Measurements from ENCODE around the gene BEX5. TPM values are rescaled to one million over a fixed set of nuclear protein-coding genes. Genes with fewer than 3 reads are reported as not detected.
"Not testable (repeated sequence)": the region's sequence is repeated elsewhere in the genome, so short reads cannot be mapped to it uniquely, and the experiment has no call there.

BEX5 gene
- total and polyA plus RNA-seq, 2 donors (not counting 1 experiment from before 2014, with no cell fraction given) = 0.91 to 1.2 TPM

DNA sequence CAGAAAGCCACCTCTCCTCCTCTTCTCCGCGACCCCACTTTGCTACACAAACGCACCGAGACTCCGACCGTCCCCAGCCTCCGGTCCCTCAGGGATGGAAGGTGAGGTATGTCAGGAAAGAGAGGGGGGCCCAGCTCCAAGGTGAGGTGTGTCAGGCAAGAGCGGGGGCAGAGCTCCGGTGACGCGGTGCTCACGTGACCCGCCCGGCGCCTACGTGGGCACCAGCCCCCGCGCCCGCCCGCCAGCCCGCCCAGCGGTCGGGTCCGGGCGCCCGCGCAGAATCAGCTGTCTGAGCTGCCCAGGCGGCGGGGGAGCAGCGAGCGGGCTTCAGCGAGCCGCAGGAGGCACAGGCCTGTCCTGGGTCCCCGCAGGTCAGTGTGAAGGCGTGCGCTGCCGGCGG is 30.3 kb downstream of the BEX5 start, which contains the start of gene TCEAL2:
TCEAL2 (plus strand) TSS at position 244 of the 400 bp plus-strand sequence. CDS start 1,152 bp downstream, outside the sequence.
- WGBS (ENCODE audit: insufficient coverage) = 10% methylated on average over 2 of the region's 38 CpGs
- H3K27me3 Mint-ChIP-seq = peaks cover 23% of the 10 kb centered on the region

DNA sequence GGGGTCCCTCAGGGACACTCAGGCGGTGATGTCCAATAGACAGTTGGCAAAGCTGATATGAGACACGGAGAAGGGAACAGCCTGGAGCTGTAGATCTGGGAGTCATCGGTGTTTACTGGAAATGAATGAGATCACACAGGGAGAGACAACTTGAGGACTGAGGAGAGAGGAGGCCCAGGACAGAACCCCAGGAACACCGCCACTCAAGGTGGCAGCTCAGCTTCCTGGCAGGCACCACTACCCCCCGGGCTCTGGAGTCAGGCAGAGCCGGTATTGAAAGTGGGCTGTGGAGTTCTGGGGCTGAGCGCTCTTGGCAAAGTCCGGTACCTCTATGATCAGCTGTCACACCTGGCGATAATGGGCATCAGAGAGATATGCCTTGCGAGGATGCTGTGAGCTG is 30.8 kb downstream of the BEX5 start:
- H3K36me3 ChIP-seq (replicated peaks in 1 of 2; ENCODE audit: control extremely low read depth in 1 of 2, control insufficient read depth in 1 of 2, extremely low read depth in 1 of 2, insufficient read depth in 2 of 2, low read length in 1 of 2); H3K9ac ChIP-seq (ENCODE audit: low read length); H3K27ac ChIP-seq (ENCODE audit: low read length in 2 of 2); H4K20me1 ChIP-seq (ENCODE audit: control insufficient read depth, insufficient read depth, low read length, poor library complexity, severe bottlenecking); DNase-seq; H3K4me1 ChIP-seq (ENCODE audit: control insufficient read depth in 2 of 2, insufficient read depth in 2 of 2, low read length in 2 of 2); H2AFZ ChIP-seq (ENCODE audit: insufficient read depth, low read depth, low read length, poor library complexity, severe bottlenecking); H3K4me3 ChIP-seq (ENCODE audit: control extremely low read depth in 1 of 5, extremely low read depth in 1 of 5, insufficient read depth in 1 of 5, low read depth in 2 of 5, low read length in 4 of 5); H3K27me3 ChIP-seq (replicated peaks in 1 of 4; ENCODE audit: control extremely low read depth in 1 of 4, control insufficient read depth in 3 of 4, insufficient read depth in 4 of 4, low read length in 3 of 4); H3K79me2 ChIP-seq (ENCODE audit: control insufficient read depth, insufficient read depth, low read length); CTCF ChIA-PET; H3K27ac Mint-ChIP-seq; H3K9me3 Mint-ChIP-seq (ENCODE audit: insufficient read depth); intact Hi-C loops (cut with micrococcal nuclease); H3K9me3 ChIP-seq (ENCODE audit: control extremely low read depth in 1 of 3, control insufficient read depth in 2 of 3, insufficient read depth in 1 of 3, low read length in 2 of 3); ATAC-seq (ENCODE audit: low read depth); H3K4me1 Mint-ChIP-seq; POLR2A ChIA-PET: not testable (repeated sequence)
- 0% methylated on average over 2 of the region's 10 CpGs for WGBS (ENCODE audit: insufficient coverage)
- H3K27me3 Mint-ChIP-seq = peaks cover 23% of the 10 kb centered on the region
- peak overlapping the region; percentile 71 for H3K4me3 Mint-ChIP-seq
- H3K4me2 ChIP-seq (replicated peaks; ENCODE audit: low read depth, low read length, poor library complexity, severe bottlenecking) = peak overlapping the region; percentile 48

More for the DNA sequence above, 30.3 kb downstream of the BEX5 start, which contains the start of gene TCEAL2:
- H3K79me2 ChIP-seq (ENCODE audit: control insufficient read depth, insufficient read depth, low read length); H3K9ac ChIP-seq (ENCODE audit: low read length); H3K27ac Mint-ChIP-seq; H3K36me3 ChIP-seq (replicated peaks in 1 of 2; ENCODE audit: control extremely low read depth in 1 of 2, control insufficient read depth in 1 of 2, extremely low read depth in 1 of 2, insufficient read depth in 2 of 2, low read length in 1 of 2); H3K4me1 Mint-ChIP-seq; H3K9me3 Mint-ChIP-seq (ENCODE audit: insufficient read depth); H3K27me3 ChIP-seq (replicated peaks in 1 of 4; ENCODE audit: control extremely low read depth in 1 of 4, control insufficient read depth in 3 of 4, insufficient read depth in 4 of 4, low read length in 3 of 4); H4K20me1 ChIP-seq (ENCODE audit: control insufficient read depth, insufficient read depth, low read length, poor library complexity, severe bottlenecking); POLR2A ChIA-PET; H3K27ac ChIP-seq (ENCODE audit: low read length in 2 of 2); CTCF ChIA-PET; H3K9me3 ChIP-seq (ENCODE audit: control extremely low read depth in 1 of 3, control insufficient read depth in 2 of 3, insufficient read depth in 1 of 3, low read length in 2 of 3); intact Hi-C loops (cut with micrococcal nuclease); ATAC-seq (ENCODE audit: low read depth); H3K4me1 ChIP-seq (ENCODE audit: control insufficient read depth in 2 of 2, insufficient read depth in 2 of 2, low read length in 2 of 2); H3K4me3 ChIP-seq (ENCODE audit: control extremely low read depth in 1 of 5, extremely low read depth in 1 of 5, insufficient read depth in 1 of 5, low read depth in 2 of 5, low read length in 4 of 5); H2AFZ ChIP-seq (ENCODE audit: insufficient read depth, low read depth, low read length, poor library complexity, severe bottlenecking): not testable (repeated sequence)
- H3K4me2 ChIP-seq (replicated peaks; ENCODE audit: low read depth, low read length, poor library complexity, severe bottlenecking) = peak within 1 kb of the TSS; percentile 48
- DNase-seq = peak; percentile 2
- peak within 1 kb of the TSS; percentile 71 for H3K4me3 Mint-ChIP-seq

Measured in B cell (primary cell).